Naive thymus-derived CD4-positive, alpha-beta T cell (primary cell): ENCODE data around the gene FAM13A. TPM values are rescaled to one million over a fixed set of nuclear protein-coding genes. Genes with fewer than 3 reads are reported as not detected.

Source experiments
- ATAC-seq: fragments of 150-1000 bp; cut with Tn5 transposase; 2 replicates; pipeline ENCODE4 v1.10.0; 2021; ENCODE audit warnings: mild to moderate bottlenecking, moderate library complexity
- CTCF ChIA-PET: fragments of 350-600 bp; sonication (Branson Sonifier 250); formaldehyde crosslinking; loops from one replicate; lab custom pipeline; 2021; ENCODE audit warnings: antibody characterized with exemption; lab: Charles Lee
- POLR2A ChIA-PET: fragments of 350-600 bp; sonication (Branson Sonifier 250); formaldehyde crosslinking; loops from one replicate; lab custom pipeline; 2021; ENCODE audit warnings: antibody characterized with exemption, inconsistent platforms; lab: Charles Lee
- DNase-seq, 9 donors: peaks; one replicate each; pipeline versions ENCODE4 v3.0.0 to v3.0.0-alpha.2; 2020 to 2022; ENCODE audit warnings: mixed read lengths in 1 of 9
- H3K27ac ChIP-seq: one replicate; pipeline ENCODE4 v1.7.0; 2013; ENCODE audit warnings: mild to moderate bottlenecking, low read depth, low read length, moderate library complexity
- H3K27me3 ChIP-seq, 2 donors: one replicate each; pipeline ENCODE4 v1.7.0; 2013; ENCODE audit warnings: low read length in 2 of 2, mild to moderate bottlenecking in 2 of 2, moderate library complexity in 2 of 2; ENCODE audit not compliant: control insufficient read depth in 2 of 2, insufficient read depth in 2 of 2
- H3K36me3 ChIP-seq, 3 experiments: 1 replicate in 2 of 3; 2 replicates in 1 of 3; pipeline ENCODE4 v1.7.0; 2013; ENCODE audit warnings: low read length in 3 of 3, mild to moderate bottlenecking in 3 of 3, moderate library complexity in 1 of 3; ENCODE audit not compliant: insufficient read depth in 3 of 3, control insufficient read depth in 2 of 3
- H3K4me1 ChIP-seq, 2 donors: one replicate each; pipeline ENCODE4 v1.7.0; 2013; ENCODE audit warnings: low read length in 2 of 2, mild to moderate bottlenecking in 2 of 2, moderate library complexity in 1 of 2; ENCODE audit not compliant: control insufficient read depth in 2 of 2, insufficient read depth in 2 of 2
- H3K4me3 ChIP-seq: 2 replicates; pipeline ENCODE4 v1.7.0; 2013; ENCODE audit warnings: mild to moderate bottlenecking, low read length
- H3K9me3 ChIP-seq, 3 experiments: 1 replicate in 2 of 3; 2 replicates in 1 of 3; pipeline ENCODE4 v1.7.0; 2013; ENCODE audit warnings: low read length in 3 of 3; ENCODE audit not compliant: control insufficient read depth in 2 of 3
- H3K27ac Mint-ChIP-seq, 9 donors: one replicate each; pipeline ENCODE4 v1.8.0; 2020 to 2022; ENCODE audit warnings: mixed read lengths in 9 of 9, mild to moderate bottlenecking in 8 of 9, moderate library complexity in 5 of 9, inconsistent platforms in 2 of 9
- H3K27me3 Mint-ChIP-seq, 5 donors: one replicate each; pipeline ENCODE4 v1.8.0; 2021 to 2022; ENCODE audit warnings: mixed read lengths in 5 of 5, mild to moderate bottlenecking in 1 of 5
- H3K36me3 Mint-ChIP-seq, 5 donors: one replicate each; pipeline ENCODE4 v1.8.0; 2020 to 2022; ENCODE audit warnings: mixed read lengths in 5 of 5, mild to moderate bottlenecking in 3 of 5, inconsistent platforms in 1 of 5
- H3K4me1 Mint-ChIP-seq, 7 donors: one replicate each; pipeline ENCODE4 v1.8.0; 2020 to 2022; ENCODE audit warnings: mixed read lengths in 7 of 7, mild to moderate bottlenecking in 3 of 7, inconsistent platforms in 1 of 7
- H3K4me3 Mint-ChIP-seq, 10 donors: one replicate each; pipeline ENCODE4 v1.8.0; 2020 to 2022; ENCODE audit warnings: mild to moderate bottlenecking in 10 of 10, mixed read lengths in 10 of 10, moderate library complexity in 6 of 10, inconsistent platforms in 2 of 10
- H3K9me3 Mint-ChIP-seq, 11 donors: one replicate each; pipeline ENCODE4 v1.8.0; 2020 to 2022; ENCODE audit warnings: mixed read lengths in 11 of 11, mild to moderate bottlenecking in 4 of 11, inconsistent platforms in 1 of 11, moderate library complexity in 1 of 11
- intact Hi-C, 2 donors: fragments of 100-400 bp; cut with micrococcal nuclease; formaldehyde crosslinking; loops; one replicate each; pipeline ENCODE4 v1.15.1; 2023
- polyA plus RNA-seq, 2 donors: library from polyadenylated mRNA; unstranded; fragments of 300-500 nt; fragmentation: Illumina TruSeq; gene quantifications; one replicate each; pipeline ENCODE4 v1.2.3, GENCODE V29; 2021
- total RNA-seq, 6 experiments: library from RNA in 5 of 6; stranded (reverse) in 5 of 6; gene quantifications; 1 replicate in 5 of 6; 2 replicates in 1 of 6; pipeline ENCODE4 v1.2.3 and lab custom pipeline; 2021 to 2026

Gene FAM13A
- total and polyA plus RNA-seq, 7 experiments from 2014 or later: 4.5 to 60.4 (median 10.2) TPM

DNA sequence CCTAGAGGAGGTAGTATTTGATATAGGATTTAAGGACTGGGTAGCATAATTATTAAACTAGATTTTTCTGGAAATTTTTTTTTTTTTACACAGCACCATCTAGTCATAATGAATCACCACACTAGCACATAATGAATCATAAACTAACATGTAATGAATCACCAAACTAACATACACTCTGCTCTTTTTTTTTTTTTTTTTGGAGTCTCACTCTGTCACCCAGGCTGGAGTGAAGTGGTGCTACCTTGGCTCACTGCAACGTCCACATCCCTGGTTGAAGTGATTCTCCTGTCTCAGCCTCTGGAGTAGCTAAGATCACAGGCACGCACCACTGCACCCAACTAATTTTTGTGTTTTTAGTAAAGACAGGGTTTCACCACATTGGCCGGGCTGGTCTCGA lies 92.5 kb downstream of the FAM13A start:
- POLR2A ChIA-PET: no interaction called here
- intact Hi-C loops: loop anchor here in 1 of 2 donors (5.0 kb wide), 1 partner anchor 142 kb away; no protein-coding TSS in a partner anchor

DNA sequence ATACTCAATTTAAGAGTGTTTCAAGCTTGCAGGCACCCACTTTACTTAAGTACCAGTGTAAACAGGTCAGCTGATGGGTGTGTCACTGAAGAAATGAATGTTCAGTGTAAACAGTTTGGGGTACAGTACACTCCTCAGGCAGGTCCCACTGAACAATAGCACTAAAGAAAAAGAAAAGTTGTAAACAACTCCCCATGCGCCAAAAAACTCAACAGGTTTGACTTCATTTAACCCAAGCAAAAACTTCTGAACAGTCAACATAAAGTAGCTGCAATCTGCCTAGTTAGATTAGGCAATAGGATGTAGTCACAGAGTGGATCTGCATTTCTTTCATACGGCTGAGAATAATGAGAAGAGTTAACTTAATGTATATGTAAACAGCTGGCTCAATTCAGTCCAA lies 93.2 kb downstream of the FAM13A start:
- H3K27ac Mint-ChIP-seq: peak overlapping the region in 3 of 9 donors; percentile 5 to 69 (median 50)
- CTCF ChIA-PET: interaction anchor here (1.0 kb wide), 1 partner anchor 105 kb away, joined by 3 read pairs; no protein-coding TSS in a partner anchor

More for the DNA sequence above, 92.5 kb downstream of the FAM13A start:
- ATAC-seq (peak; percentile 24), DNase-seq (no peak)
- peaks cover 0 to 25% (median 16%) of the 10 kb centered on the region in 7 donors for H3K4me1 Mint-ChIP-seq
- H3K4me3 Mint-ChIP-seq: no peak overlapping the region
- Histone ChIP-seq H3K36me3 (no peaks in the 10 kb centered on the region), H3K4me1 (peaks cover 0 to 8% of the 10 kb centered on the region in 2 donors), H3K27me3 (no peaks in the 10 kb centered on the region), H3K27ac (no peak overlapping the region), H3K4me3 (no peak overlapping the region), H3K9me3 (no peaks in the 10 kb centered on the region)
- H3K9me3 Mint-ChIP-seq: peaks cover 0 to 5% (median 0%) of the 10 kb centered on the region in 11 donors
- H3K27ac Mint-ChIP-seq: no peak overlapping the region
- peaks cover 0 to 17% (median 0%) of the 10 kb centered on the region in 5 donors for H3K36me3 Mint-ChIP-seq
- CTCF ChIA-PET: interaction anchor here (1.0 kb wide), 1 partner anchor 106 kb away, joined by 3 read pairs; no protein-coding TSS in a partner anchor
- peaks cover 0 to 11% (median 0%) of the 10 kb centered on the region in 5 donors for H3K27me3 Mint-ChIP-seq

GRCh38 chr4:88962396-88962795 lies 94.6 kb downstream of the FAM13A start:
- H3K4me3 Mint-ChIP-seq: no peak overlapping the region
- DNase-seq: no peak
- ATAC-seq: no peak
- peaks cover 0 to 30% (median 16%) of the 10 kb centered on the region in 7 donors for H3K4me1 Mint-ChIP-seq
- Histone ChIP-seq H3K4me1 (peaks cover 0 to 8% of the 10 kb centered on the region in 2 donors), H3K9me3 (no peaks in the 10 kb centered on the region), H3K36me3 (no peaks in the 10 kb centered on the region), H3K27me3 (no peaks in the 10 kb centered on the region), H3K4me3 (no peak overlapping the region), H3K27ac (no peak overlapping the region)
- intact Hi-C loops: loop anchor here in 1 of 2 donors (2.0 to 5.0 kb wide), 2 partner anchors 14 to 140 kb away; no protein-coding TSS in a partner anchor
- ChIA-PET POLR2A (no interaction called here), CTCF (interaction anchor here (0.6 to 1.1 kb wide), 2 partner anchors 144 to 170 kb away, joined by 3 to 4 read pairs; no protein-coding TSS in a partner anchor)
- peaks cover 0 to 29% (median 0%) of the 10 kb centered on the region in 5 donors for H3K36me3 Mint-ChIP-seq
- no peak overlapping the region for H3K27ac Mint-ChIP-seq
- H3K27me3 Mint-ChIP-seq: no peaks in the 10 kb centered on the region
- H3K9me3 Mint-ChIP-seq: peaks cover 0 to 16% (median 4%) of the 10 kb centered on the region in 11 donors

More for the DNA sequence above, 93.2 kb downstream of the FAM13A start:
- H3K4me1 ChIP-seq: peaks cover 0 to 8% of the 10 kb centered on the region in 2 donors
- intact Hi-C loops: loop anchor here in 1 of 2 donors (2.0 to 5.0 kb wide), 2 partner anchors 15 to 142 kb away; no protein-coding TSS in a partner anchor
- Mint-ChIP-seq H3K36me3 (peaks cover 0 to 24% (median 0%) of the 10 kb centered on the region in 5 donors), H3K9me3 (peaks cover 0 to 11% (median 2%) of the 10 kb centered on the region in 11 donors), H3K4me3 (peak overlapping the region in 1 of 10 donors; percentile 39), H3K4me1 (peaks cover 0 to 25% (median 16%) of the 10 kb centered on the region in 7 donors), H3K27me3 (peaks cover 0 to 6% (median 0%) of the 10 kb centered on the region in 5 donors)
- DNase-seq: no peak
- H3K9me3 ChIP-seq: no peaks in the 10 kb centered on the region
- H3K4me3 ChIP-seq: no peak overlapping the region
- ATAC-seq: no peak
- H3K36me3 ChIP-seq: no peaks in the 10 kb centered on the region
- no peak overlapping the region for H3K27ac ChIP-seq
- no peaks in the 10 kb centered on the region for H3K27me3 ChIP-seq
- POLR2A ChIA-PET: no interaction called here

GRCh38 chr4:88960576-88960975 lies 96.4 kb downstream of the FAM13A start:
- DNase-seq: peak in 1 of 9 donors; percentile 14
- Histone ChIP-seq H3K9me3 (no peaks in the 10 kb centered on the region), H3K4me1 (peaks cover 0 to 8% of the 10 kb centered on the region in 2 donors), H3K27me3 (no peaks in the 10 kb centered on the region), H3K36me3 (no peaks in the 10 kb centered on the region), H3K4me3 (no peak overlapping the region), H3K27ac (no peak overlapping the region)
- ATAC-seq: no peak
- Mint-ChIP-seq H3K27me3 (no peaks in the 10 kb centered on the region), H3K4me3 (peak overlapping the region in 7 of 10 donors; percentile 4 to 72 (median 36)), H3K9me3 (peaks cover 0 to 17% (median 4%) of the 10 kb centered on the region in 11 donors), H3K36me3 (peaks cover 0 to 33% (median 0%) of the 10 kb centered on the region in 5 donors), H3K4me1 (peaks cover 0 to 32% (median 16%) of the 10 kb centered on the region in 7 donors), H3K27ac (peak overlapping the region in 6 of 9 donors; percentile 15 to 76 (median 33))
- ChIA-PET POLR2A (no interaction called here), CTCF (no interaction called here)
- intact Hi-C loops: loop anchor here in 1 of 2 donors (5.0 kb wide), 1 partner anchor 138 kb away; no protein-coding TSS in a partner anchor

DNA sequence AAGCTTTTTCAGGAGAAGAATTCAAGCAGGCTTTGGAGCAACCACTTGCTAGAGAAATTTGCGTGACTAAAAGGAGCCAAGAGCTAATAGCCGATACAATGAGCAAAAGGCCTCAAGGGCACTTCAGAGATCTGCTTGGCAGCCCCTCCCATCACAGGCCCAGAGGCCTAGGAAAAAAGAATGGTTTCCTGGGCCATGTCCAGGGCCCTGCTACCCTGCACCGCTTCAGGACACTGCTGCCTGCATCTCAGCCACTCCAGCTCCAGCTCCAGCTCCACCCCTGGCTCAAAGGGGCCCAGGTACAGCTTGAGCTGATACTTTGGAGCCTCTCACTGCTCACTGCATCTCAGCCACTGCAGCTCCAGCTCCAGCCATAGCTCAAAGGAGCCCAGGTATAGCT lies 98.9 kb downstream of the FAM13A start:
- Histone ChIP-seq H3K27me3 (no peaks in the 10 kb centered on the region), H3K4me1 (peaks cover 0 to 8% of the 10 kb centered on the region in 2 donors), H3K36me3 (no peaks in the 10 kb centered on the region), H3K4me3 (no peak overlapping the region), H3K27ac (no peak overlapping the region), H3K9me3 (no peaks in the 10 kb centered on the region)
- DNase-seq (no peak), ATAC-seq (no peak)
- no peak overlapping the region for H3K4me3 Mint-ChIP-seq
- H3K27ac Mint-ChIP-seq: no peak overlapping the region
- POLR2A ChIA-PET: no interaction called here
- CTCF ChIA-PET: no interaction called here
- peaks cover 0 to 41% (median 22%) of the 10 kb centered on the region in 7 donors for H3K4me1 Mint-ChIP-seq
- peaks cover 0 to 23% (median 4%) of the 10 kb centered on the region in 11 donors for H3K9me3 Mint-ChIP-seq
- intact Hi-C loops: no loop called here
- peaks cover 0 to 34% (median 0%) of the 10 kb centered on the region in 5 donors for H3K36me3 Mint-ChIP-seq
- no peaks in the 10 kb centered on the region for H3K27me3 Mint-ChIP-seq

DNA sequence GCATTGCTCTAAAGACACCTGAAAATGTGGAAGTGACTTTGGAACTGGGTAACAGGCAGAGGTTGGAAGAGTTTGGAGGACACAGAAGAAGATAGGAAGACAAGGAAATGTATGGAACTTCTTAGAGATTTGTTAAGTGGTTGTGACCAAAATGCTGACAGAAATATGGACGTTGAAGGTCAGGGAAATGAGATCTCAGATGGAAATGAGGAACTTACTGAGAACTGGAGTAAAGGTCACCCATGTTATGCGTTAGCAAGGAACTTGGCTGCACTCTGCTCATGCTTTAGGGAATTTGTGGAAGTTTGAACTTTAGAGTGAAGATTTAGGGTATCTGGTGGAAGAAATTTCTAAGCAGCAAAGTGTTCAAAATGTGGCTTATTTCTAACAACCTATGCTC lies 99.4 kb downstream of the FAM13A start:
- H3K27ac ChIP-seq: no peak overlapping the region
- peaks cover 0 to 44% (median 23%) of the 10 kb centered on the region in 7 donors for H3K4me1 Mint-ChIP-seq
- DNase-seq: no peak
- H3K4me3 Mint-ChIP-seq: peak overlapping the region in 1 of 10 donors; percentile 23
- H3K27me3 ChIP-seq: no peaks in the 10 kb centered on the region
- no peaks in the 10 kb centered on the region for H3K36me3 ChIP-seq
- peak; percentile 53 for ATAC-seq
- POLR2A ChIA-PET: no interaction called here
- no peak overlapping the region for H3K4me3 ChIP-seq
- peaks cover 0 to 8% of the 10 kb centered on the region in 2 donors for H3K4me1 ChIP-seq
- peaks cover 0 to 23% (median 4%) of the 10 kb centered on the region in 11 donors for H3K9me3 Mint-ChIP-seq
- no peaks in the 10 kb centered on the region for H3K9me3 ChIP-seq
- CTCF ChIA-PET: no interaction called here
- no peaks in the 10 kb centered on the region for H3K27me3 Mint-ChIP-seq
- peaks cover 0 to 36% (median 0%) of the 10 kb centered on the region in 5 donors for H3K36me3 Mint-ChIP-seq
- peak overlapping the region in 2 of 9 donors; percentile 21 to 41 for H3K27ac Mint-ChIP-seq
- intact Hi-C loops: no loop called here
